Left renal pelvis (tissue), 4 donors: Measurements from ENCODE around the gene HOMER2. TPM values are rescaled to one million over a fixed set of nuclear protein-coding genes. Genes with fewer than 3 reads are reported as not detected.
A peak's percentile ranks its signal among the peaks of the same experiment; 100 is the strongest.
"Not testable (repeated sequence)": the region's sequence is repeated elsewhere in the genome, so short reads cannot be mapped to it uniquely, and the experiment has no call there.

Source experiments
- DNase-seq, 4 donors: peaks; one replicate each; pipeline ENCODE4 v3.0.0-alpha.2; 2013; ENCODE audit warnings: low read depth in 4 of 4, low spot score in 3 of 4
- polyA plus RNA-seq, 4 donors: library from polyadenylated mRNA; unstranded; fragments of 120-200 nt; gene quantifications; one replicate each; pipeline ENCODE4 v1.2.1, GENCODE V29; 2013; ENCODE audit not compliant: insufficient read length in 4 of 4

HOMER2 gene
- polyA plus RNA-seq, 4 donors: 9.6 to 32.6 (median 27.3) TPM

GRCh38 chr15:82901114-82901805 lies 51.3 kb downstream of the HOMER2 start:
- no peak for DNase-seq

GRCh38 chr15:82900511-82901060 lies 51.9 kb downstream of the HOMER2 start:
- no peak for DNase-seq

GRCh38 chr15:82898961-82899360 lies 53.6 kb downstream of the HOMER2 start:
- no peak for DNase-seq

- no peak for DNase-seq
Observed at GRCh38 chr15:82895983-82896382, 56.5 kb downstream of the HOMER2 start.

GRCh38 chr15:82894971-82895520 lies 57.5 kb downstream of the HOMER2 start:
- peak in 1 of 4 donors; percentile 4 for DNase-seq

GRCh38 chr15:82893473-82893872 lies 59.0 kb downstream of the HOMER2 start:
- DNase-seq: not testable (repeated sequence)

GRCh38 chr15:82892573-82892972 lies 59.9 kb downstream of the HOMER2 start:
- no peak for DNase-seq

GRCh38 chr15:82890995-82891390 lies 61.5 kb downstream of the HOMER2 start:
- DNase-seq: no peak

- no peak for DNase-seq
Observed at GRCh38 chr15:82890338-82890994, 62.1 kb downstream of the HOMER2 start.

GRCh38 chr15:82882273-82882928 lies 70.1 kb downstream of the HOMER2 start:
- DNase-seq: no peak

- no peak for DNase-seq
Observed at GRCh38 chr15:82881747-82882146, 70.8 kb downstream of the HOMER2 start.

GRCh38 chr15:82880704-82881103 lies 71.8 kb downstream of the HOMER2 start:
- DNase-seq: no peak

GRCh38 chr15:82878325-82878724 lies 74.2 kb downstream of the HOMER2 start:
- DNase-seq: no peak

GRCh38 chr15:82877825-82878224 lies 74.7 kb downstream of the HOMER2 start:
- no peak for DNase-seq

GRCh38 chr15:82875411-82876003 lies 77.0 kb downstream of the HOMER2 start:
- no peak for DNase-seq

GRCh38 chr15:82874961-82875360 lies 77.6 kb downstream of the HOMER2 start:
- DNase-seq: no peak

GRCh38 chr15:82874267-82874666 lies 78.3 kb downstream of the HOMER2 start:
- no peak for DNase-seq

- no peak for DNase-seq
Observed at GRCh38 chr15:82873000-82873680, 79.4 kb downstream of the HOMER2 start.

GRCh38 chr15:82871832-82872484 lies 80.6 kb downstream of the HOMER2 start:
- no peak for DNase-seq

GRCh38 chr15:82871358-82871757 lies 81.2 kb downstream of the HOMER2 start:
- DNase-seq: no peak
